Spleen (tissue), 11 donors: Measurements from ENCODE around the gene ERBB4. TPM values are rescaled to one million over a fixed set of nuclear protein-coding genes. Genes with fewer than 3 reads are reported as not detected.

Experiments used
- DNase-seq: peaks from one replicate; pipeline ENCODE4 v3.0.0-alpha.2; 2020
- H3K27ac ChIP-seq, 8 donors: fragments of 200-600 bp; sonication (generic) in 7 of 8; 1 replicate in 4 of 8; 2 replicates in 4 of 8; pipeline versions ENCODE4 v1.5.0 to v1.8.0; 2016 to 2021; ENCODE audit warnings: inconsistent platforms in 4 of 8, mild to moderate bottlenecking in 4 of 8, moderate library complexity in 1 of 8
- H3K27me3 ChIP-seq, 7 donors: fragments of 200-600 bp; sonication (generic) in 6 of 7; replicated peaks in 1 of 7; 1 replicate in 4 of 7; 2 replicates in 3 of 7; pipeline versions ENCODE4 v1.5.0 to v1.8.0; 2016 to 2021; ENCODE audit warnings: inconsistent platforms in 3 of 7, mild to moderate bottlenecking in 1 of 7
- H3K36me3 ChIP-seq, 6 donors: fragments of 200-600 bp; sonication (generic) in 5 of 6; 1 replicate in 4 of 6; 2 replicates in 2 of 6; pipeline versions ENCODE4 v1.5.0 to v1.8.0; 2016 to 2021; ENCODE audit warnings: inconsistent platforms in 2 of 6
- H3K4me1 ChIP-seq, 6 donors: fragments of 200-600 bp; sonication (generic) in 5 of 6; 1 replicate in 3 of 6; 2 replicates in 3 of 6; pipeline versions ENCODE4 v1.5.0 to v1.8.0; 2016 to 2021; ENCODE audit warnings: inconsistent platforms in 3 of 6
- H3K4me3 ChIP-seq, 8 donors: fragments of 200-600 bp; sonication (generic) in 7 of 8; 1 replicate in 4 of 8; 2 replicates in 4 of 8; pipeline versions ENCODE4 v1.5.0 to v1.8.0; 2016 to 2021; ENCODE audit warnings: inconsistent platforms in 4 of 8, mild to moderate bottlenecking in 4 of 8, moderate library complexity in 2 of 8
- H3K9me3 ChIP-seq, 8 donors: fragments of 200-600 bp; sonication (generic) in 7 of 8; 1 replicate in 4 of 8; 2 replicates in 4 of 8; pipeline versions ENCODE4 v1.5.0 to v1.8.0; 2016 to 2021; ENCODE audit warnings: inconsistent platforms in 4 of 8
- CTCF ChIP-seq, 11 experiments: fragments of 200-600 bp in 7 of 11; fragments of 450-650 bp in 4 of 11; sonication (generic) in 4 of 11; IDR thresholded peaks in 8 of 11; conservative IDR thresholded peaks in 3 of 11; 1 replicate in 7 of 11; 2 replicates in 4 of 11; pipeline versions ENCODE4 v1.4.0 to v1.8.0; 2016 to 2021; ENCODE audit warnings: antibody characterized with exemption in 11 of 11, inconsistent platforms in 4 of 11, mild to moderate bottlenecking in 1 of 11
- POLR2A ChIP-seq, 3 donors: fragments of 450-650 bp; IDR thresholded peaks; one replicate each; pipeline ENCODE4 v1.5.1; 2017; ENCODE audit warnings: antibody characterized with exemption in 3 of 3, mild to moderate bottlenecking in 1 of 3
- POLR2AphosphoS5 ChIP-seq, 3 donors: sonication (generic); formaldehyde crosslinking; IDR thresholded peaks; one replicate each; pipeline ENCODE4 v1.5.1; 2017; ENCODE audit warnings: antibody characterized with exemption in 3 of 3
- WGBS, 5 donors: extraction: QIAGEN DNeasy Blood & Tissue Kit in 3 of 5; methylation state at CpG; one replicate each; pipeline versions ENCODE4 v1.1.5 to v1.1.7; 2013 to 2018; 5-methylcytosine and 5-hydroxymethylcytosine counted together
- intact Hi-C: fragments of 100-400 bp; cut with DNase I; formaldehyde crosslinking; loops from one replicate; pipeline ENCODE4 v1.15.0; 2023; ENCODE audit warnings: low total_unique reads
- polyA plus RNA-seq, 3 donors: library from polyadenylated mRNA; stranded (reverse); fragments of 200-250 nt; gene quantifications; one replicate each; pipeline ENCODE4 v1.2.1, GENCODE V29; 2013
- total RNA-seq, 7 donors: library from RNA; depleted of rRNA in 3 of 7; stranded (reverse); fragments of >200 nt in 3 of 7; fragmentation: NEBNext Ultra II Directional in 4 of 7; extraction: Animal tissue kit (Norgen Biotek cat#: 25700) in 4 of 7; gene quantifications; one replicate each; pipeline versions ENCODE4 v1.1.0 to v1.2.1, GENCODE V29; 2016 to 2021
- donor health status: healthy with polysubstance abuse.
- donor health status: DM: no; HTN: no; CAD: no; lungs with moderate emphysema.
- donor health status: DM: no; HTN: no; CAD: no.
- donor health status: Bipolar disorder and iron deficiency.
- donor health status: healthy.
- donor health status: DM: no; HTN: no; CAD: no.
- donor health status: DM: yes; HTN: yes; CAD: no.

The ERBB4 gene
- total and polyA plus RNA-seq, 10 donors = under 0.01 to 1.4 (median 0.35) TPM

DNA sequence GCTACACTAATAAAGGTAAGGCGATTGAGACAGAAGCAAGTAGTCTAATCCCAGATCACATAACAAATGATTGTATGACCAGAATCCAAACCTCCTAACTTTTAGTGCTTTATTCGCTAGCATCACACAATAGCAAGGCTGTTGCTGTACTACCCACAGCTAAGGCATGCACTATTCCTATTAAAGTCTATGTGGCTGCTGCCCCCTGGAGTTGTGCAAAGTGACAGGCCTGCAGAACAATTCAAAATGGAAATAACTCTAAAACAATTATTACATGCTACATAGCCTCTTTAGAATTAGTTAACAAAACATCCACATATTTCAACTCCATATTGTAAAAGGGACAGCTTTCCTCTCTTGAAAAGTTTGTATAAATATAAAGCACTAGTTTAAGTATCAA is 6.0 kb downstream of the ERBB4 start:
- H3K4me3 ChIP-seq = no peak overlapping the region
- whole genome bisulfite sequencing, 5 donors = 88 to 97% (median 92%) methylated on average over 2 of the region's 2 CpGs
- TF ChIP-seq POLR2AphosphoS5 (IDR thresholded peaks at IDR 0.05) = no peak
- TF ChIP-seq CTCF (IDR thresholded peaks at IDR 0.05 in 8 of 11, conservative IDR thresholded peaks at IDR 0.05 in 3 of 11) = no peak
- no peak for TF ChIP-seq POLR2A (IDR thresholded peaks at IDR 0.05)

DNA sequence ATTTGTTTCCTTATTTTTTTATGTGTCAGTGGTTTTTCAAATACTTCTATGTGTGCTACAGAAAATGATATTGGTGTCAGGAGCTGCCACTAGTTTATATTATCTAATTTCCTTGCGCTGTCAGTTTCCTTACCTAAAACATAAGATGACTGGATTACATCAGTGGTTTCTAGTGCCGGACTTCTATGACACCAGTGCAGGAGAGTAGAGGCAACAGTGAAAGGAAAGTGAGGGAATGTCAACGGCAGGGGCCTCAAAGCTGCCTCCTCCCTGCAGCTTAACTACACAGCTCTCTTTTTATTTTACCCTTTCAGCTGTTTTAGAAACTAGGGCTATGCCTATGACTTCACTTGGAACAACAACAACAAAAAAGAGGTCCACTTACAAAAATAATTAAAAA is 6.5 kb downstream of the ERBB4 start:
- Histone ChIP-seq H3K9me3 (no peaks in the 10 kb centered on the region), H3K27me3 (peaks cover 3 to 44% (median 14%) of the 10 kb centered on the region in 7 donors), H3K4me1 (peaks cover under 1 to 12% (median 8%) of the 10 kb centered on the region in 6 donors), H3K27ac (no peak overlapping the region), H3K4me3 (no peak overlapping the region), H3K36me3 (no peaks in the 10 kb centered on the region)
- TF ChIP-seq POLR2A (IDR thresholded peaks at IDR 0.05) = no peak
- TF ChIP-seq POLR2AphosphoS5 (IDR thresholded peaks at IDR 0.05) = no peak
- no peak for TF ChIP-seq CTCF (IDR thresholded peaks at IDR 0.05 in 8 of 11, conservative IDR thresholded peaks at IDR 0.05 in 3 of 11)
- WGBS, 5 donors = 85 to 92% (median 87%) methylated on average over 3 of the region's 3 CpGs
- no peak for DNase-seq
- intact Hi-C loops = no loop called here

More for the DNA sequence above, 6.0 kb downstream of the ERBB4 start:
- no peak for DNase-seq
- H3K27me3 ChIP-seq = peaks cover 6 to 49% (median 19%) of the 10 kb centered on the region in 7 donors
- H3K36me3 ChIP-seq = no peaks in the 10 kb centered on the region
- no peak overlapping the region for H3K27ac ChIP-seq
- peaks cover 4 to 17% (median 13%) of the 10 kb centered on the region in 6 donors for H3K4me1 ChIP-seq
- H3K9me3 ChIP-seq = no peaks in the 10 kb centered on the region
- intact Hi-C loops = no loop called here

- DNase-seq = no peak
- Histone ChIP-seq H3K36me3 (no peaks in the 10 kb centered on the region), H3K4me3 (no peak overlapping the region), H3K27me3 (peaks cover 0 to 38% (median 9%) of the 10 kb centered on the region in 7 donors), H3K27ac (no peak overlapping the region), H3K9me3 (no peaks in the 10 kb centered on the region), H3K4me1 (peaks cover 0 to 6% (median 2%) of the 10 kb centered on the region in 6 donors)
- intact Hi-C loops = no loop called here
- no peak for TF ChIP-seq POLR2A (IDR thresholded peaks at IDR 0.05)
- no peak for TF ChIP-seq POLR2AphosphoS5 (IDR thresholded peaks at IDR 0.05)
- TF ChIP-seq CTCF (IDR thresholded peaks at IDR 0.05 in 8 of 11, conservative IDR thresholded peaks at IDR 0.05 in 3 of 11) = no peak
- WGBS, 5 donors = 73 to 95% (median 94%) methylated on average over 1 of the region's 1 CpG
Observed at GRCh38 chr2:212531499-212531898, 7.1 kb downstream of the ERBB4 start.

DNA sequence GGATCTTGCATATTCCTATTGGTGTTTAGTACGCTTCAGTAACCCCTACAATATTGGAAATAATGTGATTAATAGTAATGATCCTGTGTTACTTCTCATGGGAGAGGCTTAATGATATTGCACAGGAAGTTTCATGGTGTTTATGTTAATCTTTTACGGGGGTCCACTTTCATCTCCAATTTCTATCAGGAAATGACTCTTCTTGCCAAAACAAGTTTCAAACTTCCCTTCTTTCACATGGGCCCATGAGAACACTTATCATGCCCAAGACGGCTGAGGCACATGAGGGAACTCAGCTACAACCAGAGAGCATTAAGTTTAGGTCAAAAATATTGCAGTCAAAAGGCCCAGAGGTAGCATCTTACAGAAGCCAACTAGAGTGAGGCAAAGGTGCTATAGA is 7.6 kb downstream of the ERBB4 start:
- intact Hi-C loops = no loop called here
- no peak for DNase-seq
- 40 to 51% (median 43%) methylated on average over 3 of the region's 3 CpGs for WGBS, 5 donors
- TF ChIP-seq POLR2A (IDR thresholded peaks at IDR 0.05) (no peak), POLR2AphosphoS5 (IDR thresholded peaks at IDR 0.05) (no peak), CTCF (IDR thresholded peaks at IDR 0.05 in 8 of 11, conservative IDR thresholded peaks at IDR 0.05 in 3 of 11) (no peak)
- H3K27me3 ChIP-seq = peaks cover 0 to 33% (median 6%) of the 10 kb centered on the region in 7 donors
- H3K36me3 ChIP-seq = no peaks in the 10 kb centered on the region
- H3K27ac ChIP-seq = no peak overlapping the region
- no peaks in the 10 kb centered on the region for H3K9me3 ChIP-seq
- peaks cover 0 to under 1% (median 0%) of the 10 kb centered on the region in 6 donors for H3K4me1 ChIP-seq
- no peak overlapping the region for H3K4me3 ChIP-seq
